Duodenal mucosa (tissue), 2 donors: Measurements from ENCODE around the gene KRTCAP3.

Experiments used
- H3K27ac ChIP-seq: one replicate; pipeline ENCODE4 v1.7.0; 2013; ENCODE audit warnings: low read depth, low read length
- H3K27me3 ChIP-seq, 2 donors: one replicate each; pipeline ENCODE4 v1.7.0; 2013; ENCODE audit warnings: low read length in 2 of 2, control low read depth in 1 of 2; ENCODE audit not compliant: insufficient read depth in 2 of 2, control insufficient read depth in 1 of 2
- H3K36me3 ChIP-seq, 2 donors: one replicate each; pipeline ENCODE4 v1.7.0; 2013; ENCODE audit warnings: low read length in 2 of 2, control low read depth in 1 of 2; ENCODE audit not compliant: insufficient read depth in 2 of 2, control insufficient read depth in 1 of 2
- H3K4me1 ChIP-seq, 2 donors: one replicate each; pipeline ENCODE4 v1.7.0; 2013; ENCODE audit warnings: low read length in 2 of 2, control low read depth in 1 of 2; ENCODE audit not compliant: insufficient read depth in 2 of 2, control insufficient read depth in 1 of 2
- H3K4me3 ChIP-seq, 2 donors: one replicate each; pipeline ENCODE4 v1.7.0; 2013; ENCODE audit warnings: low read length in 2 of 2, low read depth in 1 of 2
- H3K9ac ChIP-seq, 2 donors: one replicate each; pipeline ENCODE4 v1.7.0; 2013; ENCODE audit warnings: low read length in 2 of 2, low read depth in 1 of 2
- H3K9me3 ChIP-seq, 2 donors: one replicate each; pipeline ENCODE4 v1.7.0; 2013; ENCODE audit warnings: low read length in 2 of 2, control low read depth in 1 of 2; ENCODE audit not compliant: control insufficient read depth in 1 of 2

Gene KRTCAP3

GRCh38 chr2:27471961-27472360 is 29.8 kb downstream of the KRTCAP3 start:
- no peak overlapping the region for H3K4me3 ChIP-seq
- no peak overlapping the region for H3K9ac ChIP-seq
- peaks cover under 1 to 23% of the 10 kb centered on the region in 2 donors for H3K36me3 ChIP-seq
- no peaks in the 10 kb centered on the region for H3K9me3 ChIP-seq
- H3K4me1 ChIP-seq, result no peaks in the 10 kb centered on the region
- no peaks in the 10 kb centered on the region for H3K27me3 ChIP-seq
- no peak overlapping the region for H3K27ac ChIP-seq

- Histone ChIP-seq H3K36me3 (peaks cover 5 to 12% of the 10 kb centered on the region in 2 donors), H3K9me3 (no peaks in the 10 kb centered on the region), H3K4me1 (peaks cover 11 to 16% of the 10 kb centered on the region in 2 donors), H3K27ac (no peak overlapping the region), H3K27me3 (no peaks in the 10 kb centered on the region), H3K9ac (no peak overlapping the region), H3K4me3 (no peak overlapping the region)
Measured at GRCh38 chr2:27485496-27485895, 43.3 kb downstream of the KRTCAP3 start.

DNA sequence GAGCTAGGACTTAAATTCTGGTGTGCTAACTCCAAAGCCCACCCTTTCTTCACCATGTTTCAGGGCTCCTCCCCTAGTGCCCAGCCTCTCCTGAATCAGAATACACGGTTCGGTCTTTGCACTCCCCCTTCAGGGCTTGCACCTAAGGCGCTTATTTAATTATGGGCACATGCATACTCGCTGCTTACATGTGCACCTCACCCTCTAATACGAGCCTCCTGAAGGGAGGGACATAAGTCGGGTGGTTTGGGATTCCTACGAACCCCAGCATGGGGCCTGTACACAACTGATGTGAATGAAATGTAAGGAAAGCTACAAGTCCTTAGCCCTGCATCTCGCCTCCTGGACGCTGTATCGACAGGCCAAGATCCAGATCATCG is 46.9 kb downstream of the KRTCAP3 start:
- no peak overlapping the region for H3K27ac ChIP-seq
- H3K9ac ChIP-seq, result peak overlapping the region; percentile 71 to 85
- H3K36me3 ChIP-seq, result no peaks in the 10 kb centered on the region
- peak overlapping the region; percentile 82 to 88 for H3K4me3 ChIP-seq
- H3K27me3 ChIP-seq, result peaks cover 3 to 4% of the 10 kb centered on the region in 2 donors
- peaks cover 11 to 16% of the 10 kb centered on the region in 2 donors for H3K4me1 ChIP-seq
- H3K9me3 ChIP-seq, result no peaks in the 10 kb centered on the region

- peaks cover 11 to 19% of the 10 kb centered on the region in 2 donors for H3K4me1 ChIP-seq
- peaks cover 9 to 10% of the 10 kb centered on the region in 2 donors for H3K27me3 ChIP-seq
- H3K9ac ChIP-seq, result peak within 1 kb of the TSS; percentile 71 to 85
- H3K36me3 ChIP-seq, result no peaks in the 10 kb centered on the region
- H3K27ac ChIP-seq, result no peak within 1 kb of the TSS
- no peaks in the 10 kb centered on the region for H3K9me3 ChIP-seq
- peak within 1 kb of the TSS; percentile 82 to 88 for H3K4me3 ChIP-seq
Measured at GRCh38 chr2:27489498-27490397, 47.6 kb downstream of the KRTCAP3 start, which contains the start of gene IFT172. TSS of gene IFT172 (minus strand) at chr2:27489743. CDS start at chr2:27489653, 90 bp downstream.

DNA sequence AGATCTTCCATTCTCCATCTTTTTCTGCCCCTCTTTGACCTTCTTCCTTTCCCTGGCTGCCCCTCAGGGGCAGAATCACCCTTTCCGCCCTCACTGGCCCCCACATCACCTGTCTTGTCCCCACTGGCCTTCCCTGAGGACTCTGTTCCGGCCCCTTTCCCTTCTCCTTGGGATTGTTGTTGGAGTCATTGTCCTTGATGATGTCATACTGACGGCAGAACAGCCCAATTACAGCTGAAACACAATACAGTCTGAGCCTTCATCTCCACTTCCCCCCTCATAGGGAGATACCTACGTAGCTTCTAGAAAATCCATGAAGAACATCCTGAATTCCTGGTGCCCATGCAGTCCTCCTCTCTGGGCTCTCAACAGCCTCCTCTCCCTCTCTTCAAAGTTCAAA is 50.4 kb downstream of the KRTCAP3 start:
- peaks cover 31 to 38% of the 10 kb centered on the region in 2 donors for H3K4me1 ChIP-seq
- no peaks in the 10 kb centered on the region for H3K9me3 ChIP-seq
- H3K36me3 ChIP-seq, result no peaks in the 10 kb centered on the region
- no peak overlapping the region for H3K9ac ChIP-seq
- peaks cover 17 to 21% of the 10 kb centered on the region in 2 donors for H3K27me3 ChIP-seq
- no peak overlapping the region for H3K4me3 ChIP-seq
- H3K27ac ChIP-seq, result no peak overlapping the region

GRCh38 chr2:27493948-27494283 is 51.7 kb downstream of the KRTCAP3 start:
- peaks cover 28 to 33% of the 10 kb centered on the region in 2 donors for H3K4me1 ChIP-seq
- H3K27ac ChIP-seq, result no peak overlapping the region
- H3K4me3 ChIP-seq, result no peak overlapping the region
- H3K9ac ChIP-seq, result no peak overlapping the region
- H3K27me3 ChIP-seq, result peaks cover 17 to 21% of the 10 kb centered on the region in 2 donors
- no peaks in the 10 kb centered on the region for H3K36me3 ChIP-seq
- no peaks in the 10 kb centered on the region for H3K9me3 ChIP-seq
